Coronary artery (tissue), 2 donors: Measurements from ENCODE around the gene DEPDC1B.

Experiments
- DNase-seq: peaks from one replicate; pipeline ENCODE4 v3.0.0-alpha.2; 2017; ENCODE audit warnings: low spot score
- H3K27ac ChIP-seq, 2 donors: fragments of 200-600 bp; sonication (generic); one replicate each; pipeline ENCODE4 v1.5.1; 2016 to 2019
- H3K4me3 ChIP-seq: fragments of 200-600 bp; sonication (generic); 2 replicates; pipeline ENCODE4 v1.5.1; 2016; ENCODE audit warnings: mild to moderate bottlenecking, moderate library complexity
- CTCF ChIP-seq: fragments of 200-600 bp; sonication (generic); IDR thresholded peaks from one replicate; pipeline ENCODE4 v1.5.1; 2019; ENCODE audit warnings: antibody characterized with exemption

DEPDC1B gene

GRCh38 chr5:60679816-60680215 is 20.1 kb downstream of the DEPDC1B start:
- H3K4me3 ChIP-seq, result no peak overlapping the region
- no peak for DNase-seq
- H3K27ac ChIP-seq, result no peak overlapping the region
- TF ChIP-seq CTCF, result no peak

DNA sequence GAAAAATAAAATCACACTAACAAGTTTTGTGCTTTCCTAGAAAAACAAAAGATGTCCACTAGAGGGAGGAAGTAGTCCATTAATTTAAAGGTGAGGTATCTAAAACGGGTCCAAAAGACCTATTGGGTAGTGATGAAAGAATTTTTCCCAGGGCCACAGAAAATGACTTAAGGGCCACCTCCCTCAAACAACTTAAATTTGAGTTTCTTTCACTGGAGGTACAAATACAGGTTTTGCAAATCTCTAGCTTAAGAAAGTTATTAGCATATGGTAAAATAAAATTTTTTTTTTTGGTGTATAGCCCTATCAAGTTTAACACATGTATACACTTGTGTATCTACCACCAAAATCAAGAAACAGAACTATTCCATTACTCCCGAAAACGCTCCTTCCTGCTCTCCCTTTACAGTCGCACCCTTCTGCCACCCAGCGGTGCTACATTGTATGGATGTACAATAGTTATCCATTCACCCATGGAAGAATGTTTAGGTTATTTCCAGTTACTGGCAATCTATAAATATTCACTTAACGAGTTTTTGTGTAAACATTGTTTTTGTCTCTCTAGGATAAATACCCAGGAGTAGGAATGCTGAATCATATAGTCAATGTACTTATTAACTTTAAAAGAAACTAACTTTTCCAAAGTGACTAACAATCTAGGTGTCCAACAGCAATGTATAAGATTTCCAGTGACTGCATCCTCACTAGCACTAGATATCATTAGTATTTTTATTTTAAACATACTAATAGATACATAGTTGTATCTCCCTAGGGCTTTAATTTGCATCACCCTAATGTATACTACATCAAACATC is 21.9 kb downstream of the DEPDC1B start:
- H3K4me3 ChIP-seq, result no peak overlapping the region
- DNase-seq, result no peak
- no peak overlapping the region for H3K27ac ChIP-seq
- no peak for TF ChIP-seq CTCF

DNA sequence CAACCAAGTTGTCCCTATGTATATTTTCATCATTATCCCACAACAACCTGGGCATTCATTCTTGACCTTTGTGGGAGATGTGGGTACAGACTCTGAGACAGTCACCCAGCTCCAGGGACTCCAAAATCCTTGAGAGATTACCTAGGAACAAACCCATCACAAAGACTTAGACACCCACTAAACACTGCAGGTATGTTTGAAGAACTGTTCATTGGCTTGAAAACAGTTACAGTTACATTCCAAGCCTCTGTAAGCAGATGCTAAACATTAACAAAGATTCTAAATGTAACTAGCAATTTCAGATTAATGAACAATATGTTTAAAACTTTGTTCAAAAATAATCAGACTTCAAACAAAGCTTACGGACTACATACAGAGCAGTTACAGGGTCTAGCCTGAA is 24.7 kb downstream of the DEPDC1B start:
- Histone ChIP-seq H3K4me3 (no peak overlapping the region), H3K27ac (no peak overlapping the region)
- no peak for DNase-seq
- TF ChIP-seq CTCF, result no peak

- Histone ChIP-seq H3K4me3 (no peak overlapping the region), H3K27ac (no peak overlapping the region)
- no peak for DNase-seq
- TF ChIP-seq CTCF, result no peak
Observed at GRCh38 chr5:60674251-60675069, 25.5 kb downstream of the DEPDC1B start.

GRCh38 chr5:60673334-60673733 is 26.6 kb downstream of the DEPDC1B start:
- no peak overlapping the region for H3K27ac ChIP-seq
- no peak for TF ChIP-seq CTCF
- no peak for DNase-seq
- H3K4me3 ChIP-seq, result no peak overlapping the region

DNA sequence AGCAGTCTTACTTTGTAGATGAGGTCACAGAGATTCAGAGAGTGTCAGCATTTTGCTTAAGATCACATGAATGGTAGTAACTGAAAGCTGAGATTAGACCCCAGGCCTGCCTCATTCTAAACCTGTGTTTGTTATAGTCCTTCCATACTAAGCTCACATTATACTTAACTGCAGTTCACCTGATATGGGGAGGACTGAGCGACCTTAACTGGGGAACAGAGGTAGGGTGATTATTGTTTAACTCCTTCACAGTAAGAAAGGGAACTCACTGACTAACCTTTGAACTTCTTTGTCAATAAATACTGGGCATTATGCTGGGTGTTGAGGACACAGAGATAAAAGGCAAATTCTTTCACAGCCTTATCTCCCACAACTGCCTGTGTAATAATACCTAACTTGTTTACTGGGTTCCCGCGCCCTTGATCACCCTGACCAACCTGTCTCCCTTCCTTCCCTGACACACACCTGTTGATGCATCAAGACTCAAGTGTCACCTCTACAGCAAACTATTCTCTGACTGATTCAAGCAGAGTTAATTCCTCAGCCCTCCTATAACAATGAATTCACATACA is 27.2 kb downstream of the DEPDC1B start:
- no peak overlapping the region for H3K27ac ChIP-seq
- no peak overlapping the region for H3K4me3 ChIP-seq
- no peak for TF ChIP-seq CTCF
- no peak for DNase-seq
